Ascending aorta (tissue), 2 donors: ENCODE measurements around the gene PIF1. TPM values are rescaled to one million over a fixed set of nuclear protein-coding genes. Genes with fewer than 3 reads are reported as not detected.
"Not testable (repeated sequence)": the region's sequence is repeated elsewhere in the genome, so short reads cannot be mapped to it uniquely, and the experiment has no call there.

Experiments
- DNase-seq, 2 donors: peaks; one replicate each; pipeline ENCODE4 v3.0.0-alpha.2; 2019; ENCODE audit warnings: low spot score in 2 of 2
- H3K27ac ChIP-seq, 2 donors: fragments of 200-600 bp; sonication (generic); one replicate each; pipeline ENCODE4 v1.5.1; 2016 to 2017; ENCODE audit warnings: mild to moderate bottlenecking in 1 of 2
- H3K27me3 ChIP-seq: fragments of 200-600 bp; sonication (generic); one replicate; pipeline ENCODE4 v1.5.1; 2017
- H3K36me3 ChIP-seq, 2 donors: fragments of 200-600 bp; sonication (generic); one replicate each; pipeline ENCODE4 v1.5.1; 2016
- H3K4me1 ChIP-seq, 2 donors: fragments of 200-600 bp; sonication (generic); one replicate each; pipeline ENCODE4 v1.5.1; 2016 to 2017; ENCODE audit warnings: mild to moderate bottlenecking in 1 of 2
- H3K4me3 ChIP-seq, 2 donors: fragments of 200-600 bp; sonication (generic); one replicate each; pipeline ENCODE4 v1.5.1; 2016 to 2017; ENCODE audit warnings: mild to moderate bottlenecking in 1 of 2
- H3K9me3 ChIP-seq, 2 donors: fragments of 200-600 bp; sonication (generic); one replicate each; pipeline ENCODE4 v1.5.1; 2016
- intact Hi-C: fragments of 100-400 bp; cut with DNase I; formaldehyde crosslinking; loops from one replicate; pipeline ENCODE4 v1.15.1; 2023
- total RNA-seq: library from RNA; depleted of rRNA; stranded (reverse); fragments of >200 nt; gene quantifications from one replicate; pipeline ENCODE4 v1.1.0, GENCODE V29; 2016
- TF ChIP-seq, protein P1 (sequence below), 3 experiments: fragments of 200-600 bp in 2 of 3; fragments of 450-650 bp in 1 of 3; sonication (generic) in 2 of 3; IDR thresholded peaks; one replicate each; pipeline ENCODE4 v1.5.1; 2016 to 2019; ENCODE audit warnings: antibody characterized with exemption in 3 of 3, mild to moderate bottlenecking in 1 of 3, moderate library complexity in 1 of 3

PIF1 gene
- total RNA-seq, 1 donor from 2014 or later, result not detected

DNA sequence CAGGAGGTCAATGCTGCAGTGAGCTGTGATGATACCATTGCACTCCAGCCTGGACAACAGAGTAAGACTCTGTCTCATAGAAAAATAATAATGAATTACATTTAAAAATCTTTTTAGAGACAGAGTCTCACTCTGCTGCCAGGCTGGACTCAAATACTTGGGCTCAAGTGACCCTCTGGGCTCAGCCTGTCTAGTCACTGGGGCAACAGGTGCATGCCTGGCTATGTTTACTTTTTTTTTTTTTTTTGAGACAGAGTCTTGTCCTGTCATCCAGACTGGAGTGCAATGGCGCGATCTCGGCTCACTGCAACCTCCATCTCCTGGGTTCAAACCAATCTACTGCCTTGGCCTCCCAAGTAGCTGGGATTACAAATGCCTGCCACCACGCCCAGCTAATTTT lies 8.2 kb upstream of the PIF1 start:
- TF ChIP-seq, protein P1, sequence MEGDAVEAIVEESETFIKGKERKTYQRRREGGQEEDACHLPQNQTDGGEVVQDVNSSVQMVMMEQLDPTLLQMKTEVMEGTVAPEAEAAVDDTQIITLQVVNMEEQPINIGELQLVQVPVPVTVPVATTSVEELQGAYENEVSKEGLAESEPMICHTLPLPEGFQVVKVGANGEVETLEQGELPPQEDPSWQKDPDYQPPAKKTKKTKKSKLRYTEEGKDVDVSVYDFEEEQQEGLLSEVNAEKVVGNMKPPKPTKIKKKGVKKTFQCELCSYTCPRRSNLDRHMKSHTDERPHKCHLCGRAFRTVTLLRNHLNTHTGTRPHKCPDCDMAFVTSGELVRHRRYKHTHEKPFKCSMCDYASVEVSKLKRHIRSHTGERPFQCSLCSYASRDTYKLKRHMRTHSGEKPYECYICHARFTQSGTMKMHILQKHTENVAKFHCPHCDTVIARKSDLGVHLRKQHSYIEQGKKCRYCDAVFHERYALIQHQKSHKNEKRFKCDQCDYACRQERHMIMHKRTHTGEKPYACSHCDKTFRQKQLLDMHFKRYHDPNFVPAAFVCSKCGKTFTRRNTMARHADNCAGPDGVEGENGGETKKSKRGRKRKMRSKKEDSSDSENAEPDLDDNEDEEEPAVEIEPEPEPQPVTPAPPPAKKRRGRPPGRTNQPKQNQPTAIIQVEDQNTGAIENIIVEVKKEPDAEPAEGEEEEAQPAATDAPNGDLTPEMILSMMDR (IDR thresholded peaks at IDR 0.05), result no peak
- intact Hi-C loops, result no loop called here
- Histone ChIP-seq H3K4me3 (no peak overlapping the region), H3K27ac (no peak overlapping the region), H3K9me3 (no peaks in the 10 kb centered on the region), H3K36me3 (no peaks in the 10 kb centered on the region), H3K27me3 (no peaks in the 10 kb centered on the region), H3K4me1 (peaks cover 0 to 7% of the 10 kb centered on the region in 2 donors)
- no peak for DNase-seq

DNA sequence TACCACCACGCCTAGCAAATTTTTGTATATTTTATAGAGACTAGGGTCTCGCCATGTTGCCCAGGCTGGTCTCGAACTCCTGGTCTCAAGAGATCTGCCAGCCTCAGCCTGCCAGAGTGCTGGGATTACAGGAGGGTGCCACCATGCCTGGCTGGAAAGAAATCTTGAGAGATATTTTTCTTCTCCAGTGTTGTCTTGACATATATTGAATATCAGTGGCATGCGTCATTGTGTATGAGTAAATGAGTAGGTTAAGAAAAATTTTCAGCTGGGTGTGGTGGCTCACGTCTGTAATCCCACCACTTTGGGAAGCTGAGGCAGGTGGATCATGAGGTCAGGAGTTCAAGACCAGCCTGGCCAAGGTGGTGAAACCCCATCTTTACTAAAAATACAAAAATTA lies 3.5 kb upstream of the PIF1 start:
- TF ChIP-seq, protein P1 (IDR thresholded peaks at IDR 0.05), result no peak
- Histone ChIP-seq H3K4me3 (no peak overlapping the region), H3K9me3 (no peaks in the 10 kb centered on the region), H3K4me1 (peaks cover 4 to 12% of the 10 kb centered on the region in 2 donors), H3K27ac (no peak overlapping the region), H3K36me3 (no peaks in the 10 kb centered on the region), H3K27me3 (no peaks in the 10 kb centered on the region)
- no peak for DNase-seq
- intact Hi-C loops, result no loop called here

DNA sequence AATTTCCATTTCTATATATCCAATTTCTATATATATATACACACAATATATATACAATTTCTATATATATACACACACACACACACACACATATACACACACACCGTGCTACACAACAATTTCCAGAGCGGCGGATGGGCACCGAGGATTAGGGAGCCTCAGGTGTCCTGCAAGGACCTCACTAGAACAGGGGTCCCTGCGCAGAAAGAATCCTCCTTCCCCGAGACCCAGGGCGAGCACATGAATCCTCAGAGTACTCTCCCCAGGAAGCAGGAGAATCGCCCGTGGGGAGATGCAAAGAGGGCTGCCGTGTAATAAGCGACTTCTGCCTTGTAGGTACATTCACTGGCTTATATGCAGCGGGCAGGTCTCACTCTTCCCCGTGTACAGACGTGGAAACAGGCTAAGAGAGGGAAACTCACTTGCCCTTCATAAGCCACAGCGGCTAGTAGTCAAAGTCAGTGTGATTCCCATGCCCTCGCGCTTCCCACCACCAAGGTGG lies 467 bp downstream of the PIF1 start:
- TF ChIP-seq, protein P1 (IDR thresholded peaks at IDR 0.05), result no peak
- H3K27me3 ChIP-seq, result no peaks in the 10 kb centered on the region
- intact Hi-C loops, result loop anchor here (2.0 kb wide), 1 partner anchor 16 kb away; the partner anchor contains the start of gene PLEKHO2
- H3K27ac ChIP-seq, result no peak overlapping the region
- peaks cover 7 to 20% of the 10 kb centered on the region in 2 donors for H3K4me1 ChIP-seq
- H3K36me3 ChIP-seq, result no peaks in the 10 kb centered on the region
- no peak for DNase-seq
- H3K4me3 ChIP-seq, result peak overlapping the region; percentile 54 to 72
- H3K9me3 ChIP-seq, result no peaks in the 10 kb centered on the region

DNA sequence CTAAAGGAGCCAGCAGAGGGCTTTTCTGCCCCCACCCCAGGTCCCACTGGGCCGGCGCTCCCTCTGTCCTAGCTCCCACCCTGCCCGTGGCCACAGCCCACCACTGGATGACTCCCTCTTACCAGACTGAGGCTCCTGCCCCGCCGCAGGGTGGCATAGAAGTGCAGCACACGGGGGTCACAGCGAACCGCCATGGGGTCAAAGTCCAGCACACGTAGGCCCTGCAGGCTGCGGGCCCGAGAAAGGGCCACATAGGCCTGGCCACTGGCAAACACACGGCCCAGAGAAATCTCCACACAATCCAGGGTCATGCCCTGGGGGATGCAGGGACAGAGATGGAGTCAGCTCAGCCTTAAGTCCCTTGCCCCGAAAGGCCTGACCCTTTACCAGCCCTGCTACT lies 9.0 kb downstream of the PIF1 start:
- H3K27me3 ChIP-seq, result no peaks in the 10 kb centered on the region
- no peak overlapping the region for H3K27ac ChIP-seq
- H3K4me3 ChIP-seq, result no peak overlapping the region
- H3K9me3 ChIP-seq, result no peaks in the 10 kb centered on the region
- H3K36me3 ChIP-seq, result no peaks in the 10 kb centered on the region
- DNase-seq, result no peak
- intact Hi-C loops, result no loop called here
- H3K4me1 ChIP-seq, result no peaks in the 10 kb centered on the region
- TF ChIP-seq, protein P1 (IDR thresholded peaks at IDR 0.05), result no peak

DNA sequence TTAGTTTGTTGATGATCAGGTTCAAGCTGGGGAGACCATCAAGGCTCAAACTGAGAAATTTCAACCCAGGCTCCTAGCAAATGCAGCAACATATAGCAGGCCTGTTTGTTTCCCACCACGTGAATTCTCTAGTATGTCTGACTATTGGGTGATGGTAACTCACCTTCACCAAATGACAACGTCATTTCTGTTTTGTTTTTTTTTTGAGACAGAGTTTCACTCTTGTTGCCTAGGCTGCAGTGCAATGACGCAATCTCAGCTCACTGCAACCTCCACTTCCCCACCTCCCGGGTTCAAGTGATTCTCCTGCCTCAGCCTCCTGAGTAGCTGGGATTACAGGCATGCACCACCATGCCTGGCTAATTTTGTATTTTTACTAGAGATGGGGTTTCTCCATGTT lies 10.5 kb downstream of the PIF1 start:
- H3K27me3 ChIP-seq, DNase-seq, H3K4me3 ChIP-seq, intact Hi-C loops, H3K4me1 ChIP-seq, H3K27ac ChIP-seq, H3K36me3 ChIP-seq, H3K9me3 ChIP-seq: not testable (repeated sequence)

DNA sequence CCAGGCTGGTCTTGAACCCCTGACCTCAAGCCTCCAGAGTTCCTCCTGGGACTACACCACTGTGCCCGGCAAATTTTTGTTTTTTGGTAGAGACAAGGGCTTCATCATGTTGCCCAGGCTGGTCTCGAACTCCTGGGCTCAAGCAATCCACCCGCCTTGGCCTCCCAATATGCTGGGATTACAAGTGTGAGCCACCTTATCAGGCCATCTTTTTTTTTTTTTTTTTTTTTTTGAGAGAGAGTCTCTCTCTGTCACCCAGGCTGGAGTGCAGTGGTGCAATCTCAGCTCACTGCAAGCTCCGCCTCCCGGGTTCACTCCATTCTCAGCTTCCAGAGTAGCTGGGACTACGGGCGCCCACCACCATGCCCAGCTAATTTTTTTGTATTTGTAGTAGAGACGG lies 11.2 kb downstream of the PIF1 start:
- H3K27ac ChIP-seq, intact Hi-C loops, H3K27me3 ChIP-seq: not testable (repeated sequence)

DNA sequence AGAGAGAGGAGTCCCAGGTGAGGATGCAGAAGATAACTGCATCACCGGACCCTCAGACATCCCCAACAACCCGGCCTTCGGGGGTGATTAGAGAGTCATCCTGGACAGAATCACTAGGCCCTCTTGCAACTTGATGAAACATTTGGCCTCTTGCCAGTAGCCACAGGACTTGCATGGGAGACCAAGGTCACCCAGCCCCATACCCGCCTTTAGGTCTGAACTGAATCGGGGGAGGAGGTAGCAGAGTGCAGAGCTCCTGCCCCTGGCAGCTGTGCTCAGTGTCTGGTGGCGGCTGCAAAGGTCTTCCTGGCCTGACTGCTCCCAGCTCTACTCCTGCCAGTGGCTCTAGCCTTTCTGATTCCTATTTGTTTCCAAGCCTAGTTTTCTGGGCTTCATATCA lies 12.4 kb downstream of the PIF1 start:
- Histone ChIP-seq H3K27me3 (no peaks in the 10 kb centered on the region), H3K36me3 (no peaks in the 10 kb centered on the region), H3K4me1 (no peaks in the 10 kb centered on the region), H3K4me3 (no peak overlapping the region), H3K9me3 (no peaks in the 10 kb centered on the region), H3K27ac (no peak overlapping the region)
- TF ChIP-seq, protein P1 (IDR thresholded peaks at IDR 0.05), result no peak
- intact Hi-C loops, result no loop called here
- DNase-seq, result no peak

More for the DNA sequence above, 11.2 kb downstream of the PIF1 start:
- not testable (repeated sequence) for H3K4me3 ChIP-seq, DNase-seq, H3K36me3 ChIP-seq, H3K4me1 ChIP-seq, H3K9me3 ChIP-seq
